Stomach (tissue), 4 donors: ENCODE data around the gene GSTM2.

Experiments used
- EP300 ChIP-seq: sonication (generic); formaldehyde crosslinking; IDR thresholded peaks from one replicate; pipeline ENCODE4 v1.6.1; 2017; ENCODE audit warnings: antibody characterized with exemption
- POLR2A ChIP-seq, 4 donors: fragments of 450-650 bp; IDR thresholded peaks; one replicate each; pipeline ENCODE4 v1.6.1; 2016; ENCODE audit warnings: antibody characterized with exemption in 4 of 4, control low read depth in 2 of 4, mild to moderate bottlenecking in 1 of 4, moderate library complexity in 1 of 4
- POLR2AphosphoS5 ChIP-seq, 3 donors: sonication (generic); formaldehyde crosslinking; IDR thresholded peaks; one replicate each; pipeline ENCODE4 v1.6.1; 2016; ENCODE audit warnings: antibody characterized with exemption in 3 of 3
- TF ChIP-seq, protein P1 (sequence below), 7 experiments: fragments of 450-650 bp in 4 of 7; fragments of 200-600 bp in 3 of 7; sonication (generic) in 3 of 7; IDR thresholded peaks; one replicate each; pipeline ENCODE4 v1.5.1; 2016 to 2019; ENCODE audit warnings: antibody characterized with exemption in 7 of 7, control low read depth in 2 of 7, mild to moderate bottlenecking in 1 of 7

DNA sequence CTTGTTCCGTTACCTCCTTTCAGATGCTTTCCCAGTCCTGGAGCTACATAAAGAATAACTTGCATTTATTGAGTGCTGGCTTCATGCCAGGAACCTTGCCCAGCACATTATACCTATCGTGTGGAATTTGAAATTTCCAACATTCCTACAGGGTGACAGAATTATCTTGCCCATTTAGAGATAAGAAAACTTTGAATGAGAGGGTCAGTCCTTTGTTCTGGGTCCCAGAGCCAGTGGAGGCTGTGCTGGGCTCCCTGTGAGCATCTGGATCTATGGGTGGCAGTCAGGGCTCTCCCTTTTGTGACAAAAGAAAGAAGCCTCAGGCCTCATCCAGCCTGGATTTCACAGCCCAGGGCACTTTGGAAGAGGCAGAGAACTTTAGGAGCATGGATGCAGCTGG is 8.7 kb upstream of the GSTM2 start:
- TF ChIP-seq POLR2A (IDR thresholded peaks at IDR 0.05): no peak
- no peak for TF ChIP-seq EP300
- TF ChIP-seq, protein P1, sequence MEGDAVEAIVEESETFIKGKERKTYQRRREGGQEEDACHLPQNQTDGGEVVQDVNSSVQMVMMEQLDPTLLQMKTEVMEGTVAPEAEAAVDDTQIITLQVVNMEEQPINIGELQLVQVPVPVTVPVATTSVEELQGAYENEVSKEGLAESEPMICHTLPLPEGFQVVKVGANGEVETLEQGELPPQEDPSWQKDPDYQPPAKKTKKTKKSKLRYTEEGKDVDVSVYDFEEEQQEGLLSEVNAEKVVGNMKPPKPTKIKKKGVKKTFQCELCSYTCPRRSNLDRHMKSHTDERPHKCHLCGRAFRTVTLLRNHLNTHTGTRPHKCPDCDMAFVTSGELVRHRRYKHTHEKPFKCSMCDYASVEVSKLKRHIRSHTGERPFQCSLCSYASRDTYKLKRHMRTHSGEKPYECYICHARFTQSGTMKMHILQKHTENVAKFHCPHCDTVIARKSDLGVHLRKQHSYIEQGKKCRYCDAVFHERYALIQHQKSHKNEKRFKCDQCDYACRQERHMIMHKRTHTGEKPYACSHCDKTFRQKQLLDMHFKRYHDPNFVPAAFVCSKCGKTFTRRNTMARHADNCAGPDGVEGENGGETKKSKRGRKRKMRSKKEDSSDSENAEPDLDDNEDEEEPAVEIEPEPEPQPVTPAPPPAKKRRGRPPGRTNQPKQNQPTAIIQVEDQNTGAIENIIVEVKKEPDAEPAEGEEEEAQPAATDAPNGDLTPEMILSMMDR (IDR thresholded peaks at IDR 0.05): no peak
- no peak for TF ChIP-seq POLR2AphosphoS5 (IDR thresholded peaks at IDR 0.05)
